ENCODE data around the gene MYLK4.
"Not testable (repeated sequence)": the region's sequence is repeated elsewhere in the genome, so short reads cannot be mapped to it uniquely, and the experiment has no call there.

The MYLK4 gene

DNA sequence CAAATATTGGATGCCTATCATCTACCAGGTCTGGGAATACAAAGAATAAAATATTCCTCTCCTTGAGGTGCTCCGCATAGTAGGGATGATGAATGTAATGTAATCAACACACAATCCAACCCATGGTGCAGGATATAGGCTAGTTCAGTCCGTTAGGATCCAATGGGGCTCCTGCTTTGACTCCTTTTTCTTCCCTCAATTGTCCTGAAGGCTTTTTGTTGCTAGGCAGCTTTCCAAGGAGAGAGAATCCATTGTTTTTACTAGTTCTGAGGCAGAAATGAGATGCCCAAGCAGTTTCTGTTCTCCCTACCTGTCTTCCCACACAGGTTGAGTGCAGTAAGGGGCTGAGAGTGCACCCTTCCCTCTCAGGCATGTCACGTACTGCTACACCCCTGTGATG is 26.5 kb upstream of the MYLK4 start:
- DNase-seq (ENCODE audit: low read depth) = no peak

DNA sequence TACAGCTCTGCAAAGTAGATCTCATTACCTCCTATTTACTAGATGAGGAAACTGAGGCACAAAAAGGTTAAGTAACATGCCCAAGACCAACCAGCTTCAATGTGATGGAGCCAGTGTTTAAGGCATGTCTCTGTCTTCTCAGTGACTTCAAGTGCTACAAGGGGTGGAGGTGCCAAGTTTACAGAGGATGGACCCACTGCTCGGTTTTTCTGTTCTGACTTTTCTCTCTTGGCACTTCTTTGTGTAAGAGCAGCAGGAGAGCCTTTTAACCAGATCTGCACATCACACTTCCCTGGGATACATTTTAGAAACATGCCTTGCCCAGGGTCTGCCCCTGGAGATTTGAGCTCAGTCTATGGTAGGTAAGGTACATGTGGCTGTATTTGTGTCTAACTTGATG is 24.3 kb upstream of the MYLK4 start:
- DNase-seq (ENCODE audit: low read depth) = no peak

DNA sequence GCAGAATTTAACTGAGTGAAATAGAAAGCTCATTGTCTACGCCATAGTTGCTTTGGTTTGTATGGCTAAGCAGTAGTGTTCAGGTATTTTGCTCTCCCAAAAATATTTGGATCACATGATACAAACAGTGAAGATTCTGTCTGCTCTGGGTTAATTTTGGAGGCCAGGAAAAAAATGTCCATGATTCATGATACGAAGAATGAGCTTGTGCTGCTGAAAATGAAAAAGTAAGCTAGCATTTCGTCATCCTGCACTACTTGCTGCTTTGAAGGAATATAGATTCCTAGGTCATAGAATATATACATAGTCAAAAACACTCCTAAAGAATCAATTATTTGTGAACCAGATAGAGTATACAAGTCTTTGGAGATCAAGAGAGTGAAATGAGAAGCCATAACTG is 22.7 kb upstream of the MYLK4 start:
- no peak for DNase-seq (ENCODE audit: low read depth)

DNA sequence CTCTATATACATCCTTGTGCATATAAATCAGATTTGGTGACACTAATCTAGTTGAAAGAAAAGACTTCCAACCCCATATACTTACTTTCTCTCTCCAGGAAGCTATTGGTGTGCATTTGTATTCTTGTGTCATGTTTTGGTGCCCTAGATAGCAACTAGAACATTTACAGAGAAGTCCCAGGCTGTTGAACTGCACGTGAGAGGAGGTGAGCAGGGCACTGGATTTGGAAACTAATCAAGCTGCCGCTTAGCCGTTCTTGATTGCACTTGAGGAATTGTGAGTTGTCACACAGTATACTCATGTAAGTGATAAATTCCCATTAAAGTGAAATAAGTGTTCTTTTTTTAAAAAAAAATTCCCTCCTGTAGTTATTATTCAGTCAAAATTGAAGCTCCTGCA is 22.1 kb upstream of the MYLK4 start:
- DNase-seq (ENCODE audit: low read depth) = no peak

DNA sequence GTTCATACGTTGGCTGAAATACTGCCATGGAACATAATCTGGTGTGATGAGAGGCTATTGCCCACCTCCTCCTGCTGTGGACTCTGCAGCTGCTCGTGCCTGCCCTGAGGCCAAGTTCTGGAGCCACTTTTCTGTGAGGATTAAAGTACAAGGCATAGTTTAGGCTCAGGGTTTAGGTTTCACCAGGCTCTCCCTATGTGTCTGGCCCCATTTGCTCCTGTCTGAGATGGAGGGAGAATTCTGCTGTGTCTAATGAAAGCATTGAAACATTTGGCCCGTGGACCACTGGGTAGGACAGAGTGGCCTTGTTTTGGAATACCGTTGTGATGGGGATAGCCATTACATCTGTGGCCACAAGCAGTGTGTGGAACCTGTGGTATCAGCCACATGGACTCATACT is 20.4 kb upstream of the MYLK4 start:
- no peak for DNase-seq (ENCODE audit: low read depth)

DNA sequence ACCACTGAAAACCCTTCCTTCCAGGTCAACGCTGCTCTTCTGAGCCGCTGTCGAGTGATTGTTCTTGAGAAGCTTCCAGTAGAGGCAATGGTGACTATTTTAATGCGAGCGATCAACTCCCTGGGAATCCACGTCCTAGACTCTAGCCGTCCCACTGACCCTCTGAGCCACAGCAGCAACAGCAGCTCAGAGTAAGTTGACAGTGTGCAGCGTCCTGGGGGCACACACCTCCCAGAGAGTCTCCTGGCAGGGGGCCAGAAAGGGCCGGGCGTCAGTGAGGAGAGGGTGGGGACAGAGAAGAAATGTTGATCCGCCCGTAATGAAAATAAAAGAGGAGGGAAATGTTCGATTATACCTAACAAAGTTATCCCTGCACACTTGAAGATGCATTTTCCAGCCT is 19.4 kb upstream of the MYLK4 start:
- no peak for DNase-seq (ENCODE audit: low read depth)

DNA sequence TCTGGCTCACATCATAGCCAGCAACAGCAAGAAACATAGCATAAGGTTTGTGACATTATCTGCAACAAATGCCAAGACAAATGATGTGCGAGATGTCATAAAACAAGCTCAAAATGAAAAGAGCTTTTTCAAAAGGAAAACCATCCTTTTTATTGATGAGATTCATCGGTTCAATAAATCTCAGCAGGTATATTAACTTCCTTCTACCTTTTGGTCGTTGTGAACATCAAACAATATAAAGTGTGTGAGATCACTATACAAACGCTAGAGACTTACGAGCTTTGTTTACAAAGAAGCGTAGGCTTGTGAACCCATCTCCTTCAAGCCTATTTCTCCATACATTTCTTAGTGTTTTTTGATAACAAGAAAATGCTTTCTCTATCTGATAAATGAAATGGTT is 18.0 kb upstream of the MYLK4 start:
- no peak for DNase-seq (ENCODE audit: low read depth)

DNA sequence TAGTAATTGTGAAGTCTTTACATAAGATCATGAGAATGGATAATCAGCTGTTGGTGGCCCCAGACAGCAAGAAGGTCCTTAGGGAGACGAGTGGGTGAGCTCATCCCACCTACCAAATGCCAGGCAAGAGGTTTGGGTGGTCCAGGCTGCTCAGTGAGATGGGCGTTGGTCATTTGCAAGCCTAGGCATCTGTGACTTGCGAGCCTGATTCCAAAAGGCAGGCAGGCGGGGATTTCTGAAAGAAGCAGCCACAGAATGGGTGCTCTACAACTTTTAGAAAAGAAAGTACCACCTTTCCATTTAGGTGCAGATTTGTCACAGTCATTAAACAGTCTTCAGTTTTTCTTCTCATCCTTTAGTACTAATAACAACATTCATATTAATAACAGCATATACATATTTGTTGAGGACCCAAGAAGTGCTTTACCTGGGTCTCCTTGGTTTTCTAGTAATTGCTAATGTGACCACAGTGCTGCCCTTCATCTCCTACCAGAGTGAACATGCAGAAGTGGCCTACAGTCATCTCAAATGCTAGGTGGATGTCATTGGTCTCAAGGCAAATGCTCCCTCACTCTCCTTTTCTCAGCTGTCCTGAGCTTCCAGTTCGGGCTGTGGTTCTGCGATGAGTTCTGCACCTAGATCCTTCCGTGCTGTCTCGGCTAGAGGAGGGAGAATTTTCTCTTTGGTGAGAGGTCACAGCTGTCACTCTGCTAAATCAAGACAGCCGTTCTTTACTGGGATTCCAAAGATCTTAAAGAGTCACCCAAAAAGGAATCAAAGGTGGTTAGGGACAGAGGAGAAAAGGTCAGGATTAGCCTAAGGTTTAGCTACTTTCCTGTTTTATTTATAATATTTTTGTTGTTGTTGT is 17.2 kb upstream of the MYLK4 start:
- DNase-seq (ENCODE audit: low read depth) = no peak

DNA sequence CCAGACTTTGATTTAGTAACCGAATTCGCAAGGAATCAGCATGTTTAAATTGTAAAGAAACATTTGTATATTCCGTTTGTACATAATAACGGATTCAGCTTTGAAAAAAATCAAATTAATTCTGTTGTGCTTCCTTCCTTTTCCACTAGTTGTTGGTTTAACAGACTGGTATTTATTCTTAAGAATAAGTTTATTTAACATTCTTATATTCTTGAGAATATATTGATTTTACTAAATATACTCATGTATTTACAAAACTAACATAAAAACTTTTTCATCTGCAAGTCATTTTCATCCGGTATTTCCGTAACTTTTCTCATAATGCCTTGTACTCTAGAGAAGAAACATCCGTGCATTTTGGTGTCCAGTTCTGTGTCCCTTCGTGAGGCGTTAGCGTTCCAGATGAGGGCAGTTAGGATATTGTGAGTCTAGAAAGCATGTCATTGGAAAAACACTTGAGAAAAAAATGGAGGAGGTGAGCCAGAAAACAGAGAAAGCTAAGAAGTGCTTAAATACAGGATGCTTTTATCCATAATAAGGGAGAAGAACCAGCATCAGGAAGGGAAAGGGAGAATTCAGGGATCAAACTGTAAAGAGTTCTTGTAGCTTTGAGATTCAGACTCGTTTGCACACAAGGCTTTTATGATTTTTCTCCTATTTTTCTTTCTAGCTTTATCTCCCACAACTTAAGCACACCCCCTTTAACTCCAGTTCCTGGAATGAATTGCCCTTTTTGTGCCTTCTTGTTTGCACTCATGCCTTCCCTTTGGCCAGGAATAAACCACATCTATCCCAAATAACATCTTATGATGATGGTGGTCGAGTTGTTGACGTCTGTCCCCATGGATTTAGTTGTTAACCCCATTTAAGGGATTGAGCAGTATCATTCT is 16.3 kb upstream of the MYLK4 start:
- no peak for DNase-seq (ENCODE audit: low read depth)

DNA sequence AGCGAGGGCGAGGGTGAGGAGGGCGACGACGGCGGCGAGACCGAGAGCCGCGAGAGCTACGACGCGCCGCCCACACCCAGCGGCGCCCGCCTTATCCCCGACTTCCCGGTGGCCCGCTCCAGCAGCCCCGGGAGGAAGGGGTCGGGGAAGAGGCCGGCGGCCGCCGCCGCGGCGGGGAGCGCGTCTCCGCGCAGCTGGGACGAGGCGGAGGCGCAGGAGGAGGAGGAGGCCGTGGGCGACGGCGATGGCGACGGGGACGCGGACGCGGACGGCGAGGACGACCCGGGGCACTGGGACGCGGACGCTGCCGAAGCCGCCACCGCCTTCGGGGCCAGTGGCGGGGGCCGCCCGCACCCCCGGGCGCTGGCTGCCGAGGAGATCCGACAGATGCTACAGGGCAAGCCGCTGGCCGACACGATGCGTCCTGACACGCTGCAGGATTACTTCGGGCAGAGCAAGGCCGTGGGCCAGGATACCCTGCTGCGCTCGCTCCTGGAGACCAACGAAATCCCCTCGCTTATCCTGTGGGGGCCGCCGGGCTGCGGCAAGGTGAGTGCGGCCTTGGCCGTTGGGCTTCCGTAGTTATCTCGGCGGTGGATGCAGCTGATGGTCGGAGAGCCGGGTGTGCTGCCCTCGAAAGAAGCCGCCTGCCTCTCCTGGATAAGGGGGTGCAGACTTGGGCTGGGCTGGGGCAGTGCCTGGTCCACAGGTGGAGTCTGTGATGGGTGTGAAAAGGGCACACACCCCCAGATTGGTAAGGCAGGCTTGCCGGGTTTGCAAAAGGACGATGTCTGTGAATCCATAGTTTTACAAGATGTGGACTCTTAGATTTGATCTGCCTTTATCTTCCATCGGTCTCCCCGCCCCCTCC is 15.4 kb upstream of the MYLK4 start:
- DNase-seq (ENCODE audit: low read depth) = no peak

DNA sequence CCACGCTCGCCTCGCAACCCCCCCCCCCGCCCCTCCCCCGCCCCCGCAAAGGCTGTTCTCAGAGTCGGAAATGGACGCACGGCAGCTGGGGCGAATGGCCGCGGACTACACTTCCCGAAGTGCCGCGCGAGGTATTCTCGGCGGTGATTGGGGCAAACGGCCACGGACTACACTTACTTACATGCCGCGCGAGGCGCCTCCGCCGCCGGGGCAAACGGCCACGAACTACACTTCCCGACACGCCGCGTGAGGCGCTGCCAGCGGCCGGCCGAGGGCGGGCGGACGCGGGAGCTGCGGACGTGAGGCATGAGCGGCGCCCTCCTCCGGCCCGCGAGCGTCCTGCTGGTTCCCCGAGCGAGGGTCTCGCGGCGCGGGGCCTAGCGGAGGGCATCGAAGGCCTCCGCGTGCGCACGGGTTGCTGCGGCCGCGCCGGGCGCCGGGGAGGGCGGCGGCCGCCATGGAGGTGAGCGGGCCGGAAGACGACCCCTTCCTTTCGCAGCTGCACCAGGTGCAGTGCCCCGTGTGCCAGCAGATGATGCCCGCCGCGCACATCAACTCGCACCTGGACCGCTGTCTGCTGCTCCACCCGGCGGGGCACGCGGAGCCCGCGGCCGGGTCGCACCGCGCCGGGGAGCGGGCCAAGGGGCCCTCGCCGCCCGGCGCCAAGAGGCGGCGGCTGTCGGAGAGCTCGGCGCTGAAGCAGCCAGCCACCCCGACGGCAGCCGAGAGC is 14.6 kb upstream of the MYLK4 start, which contains the start of gene WRNIP1:
Gene WRNIP1 (plus strand): TSS at position 228 of the 730 bp plus-strand sequence. CDS start 230 bp downstream, at position 458.
- peak; percentile 84 for DNase-seq (ENCODE audit: low read depth)

DNA sequence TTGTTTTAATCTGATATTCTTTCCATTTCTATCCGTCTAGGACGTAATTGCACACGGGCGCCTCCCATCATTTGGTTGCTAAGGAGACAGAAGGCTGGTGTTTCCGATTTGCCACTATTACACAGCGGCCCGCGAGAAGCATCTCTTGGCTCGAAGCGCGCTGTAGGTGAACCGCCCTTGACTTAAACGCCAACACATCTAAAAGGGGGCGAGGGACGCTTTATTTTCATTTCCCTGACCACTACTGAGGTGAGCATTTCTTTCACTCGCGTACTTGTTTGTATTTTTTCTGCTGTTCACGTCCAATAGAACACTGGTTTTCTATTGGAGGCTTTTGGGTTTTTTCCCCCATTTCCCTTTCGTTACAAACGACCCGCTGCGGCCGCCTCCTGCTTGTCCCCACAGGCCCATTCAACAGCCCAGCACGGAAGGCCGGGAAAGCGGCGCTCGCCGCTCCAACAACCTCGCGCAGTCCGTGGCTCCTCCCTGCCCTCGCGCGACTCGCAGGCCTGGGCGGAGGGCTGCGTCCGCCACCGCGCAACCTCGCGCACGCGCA is 14.0 kb upstream of the MYLK4 start:
- no peak for DNase-seq (ENCODE audit: low read depth)

DNA sequence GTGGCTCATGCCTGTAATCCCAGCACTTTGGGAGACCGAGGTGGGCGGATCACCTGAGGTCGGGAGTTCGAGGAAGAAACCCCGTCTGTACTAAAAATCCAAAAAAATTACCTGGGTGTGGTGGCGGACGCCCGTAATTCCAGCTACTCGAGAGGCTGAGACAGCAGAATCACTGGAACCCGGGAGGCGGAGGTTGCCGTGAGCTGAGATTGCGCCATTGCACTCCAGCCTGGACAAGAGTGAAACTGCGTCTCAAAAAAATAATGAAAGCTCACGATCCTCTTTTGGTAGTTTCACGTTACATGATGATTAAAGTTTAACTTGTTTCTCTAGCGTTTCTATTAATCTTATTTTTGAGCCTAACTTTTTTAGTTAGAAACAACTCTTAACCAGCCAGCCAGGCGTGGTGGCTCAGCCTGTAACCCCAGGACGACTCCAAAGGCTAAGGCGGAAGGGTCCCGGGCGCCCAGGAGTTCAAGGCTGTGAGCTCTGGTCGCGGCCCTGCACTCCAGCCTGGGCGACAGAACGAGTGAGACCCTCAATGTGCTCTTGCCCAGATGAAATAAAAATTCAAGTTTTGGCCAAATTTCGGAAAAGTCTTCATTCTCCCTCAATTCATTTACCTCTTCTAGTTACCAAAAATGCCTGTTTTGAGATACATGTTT is 13.3 kb upstream of the MYLK4 start:
- DNase-seq (ENCODE audit: low read depth) = no peak

DNA sequence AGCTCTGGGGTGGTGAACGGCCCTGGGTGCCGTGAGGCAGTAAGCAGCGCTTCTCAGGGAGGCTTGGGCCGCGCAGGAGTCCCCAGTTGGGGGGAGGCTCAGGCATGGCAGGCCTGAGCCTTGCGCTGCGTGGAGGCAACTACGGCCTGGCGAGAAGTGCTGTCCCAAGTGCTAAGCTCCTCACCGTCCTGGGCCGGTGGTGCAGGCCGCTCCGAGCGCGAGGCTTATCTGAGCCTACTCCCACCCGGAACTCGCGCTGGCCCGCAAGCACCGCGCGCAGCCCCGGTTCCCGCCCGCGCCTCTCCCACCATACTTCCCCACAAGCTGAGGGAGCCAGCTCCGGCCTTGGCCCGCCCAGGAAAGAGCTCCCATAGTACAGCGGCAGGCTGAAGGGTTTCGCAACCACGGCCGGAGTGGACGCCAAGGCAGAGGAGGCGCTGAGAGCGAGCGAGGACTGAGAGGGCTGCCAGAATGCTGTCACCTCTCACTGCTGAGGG is 12.7 kb upstream of the MYLK4 start:
- no peak for DNase-seq (ENCODE audit: low read depth)

DNA sequence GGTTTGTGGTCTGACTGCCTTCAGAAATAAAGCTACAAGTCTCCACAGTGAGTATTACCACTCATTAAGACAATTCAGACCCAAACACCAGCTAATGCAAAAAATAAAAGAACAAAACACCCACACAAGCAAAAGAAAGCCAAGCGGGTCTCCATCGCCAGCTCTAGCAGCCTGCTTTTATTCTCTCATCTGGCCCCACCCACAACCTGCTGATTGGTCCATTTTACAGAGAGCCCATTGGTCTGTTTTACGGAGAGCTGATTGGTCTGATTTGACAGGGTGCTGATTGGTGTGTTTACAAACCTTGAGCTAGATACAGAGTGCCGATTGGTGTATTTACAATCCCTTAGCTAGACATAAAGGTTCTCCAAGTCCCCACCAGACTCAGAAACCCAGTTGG is 12.1 kb upstream of the MYLK4 start:
- DNase-seq (ENCODE audit: low read depth) = not testable (repeated sequence)

DNA sequence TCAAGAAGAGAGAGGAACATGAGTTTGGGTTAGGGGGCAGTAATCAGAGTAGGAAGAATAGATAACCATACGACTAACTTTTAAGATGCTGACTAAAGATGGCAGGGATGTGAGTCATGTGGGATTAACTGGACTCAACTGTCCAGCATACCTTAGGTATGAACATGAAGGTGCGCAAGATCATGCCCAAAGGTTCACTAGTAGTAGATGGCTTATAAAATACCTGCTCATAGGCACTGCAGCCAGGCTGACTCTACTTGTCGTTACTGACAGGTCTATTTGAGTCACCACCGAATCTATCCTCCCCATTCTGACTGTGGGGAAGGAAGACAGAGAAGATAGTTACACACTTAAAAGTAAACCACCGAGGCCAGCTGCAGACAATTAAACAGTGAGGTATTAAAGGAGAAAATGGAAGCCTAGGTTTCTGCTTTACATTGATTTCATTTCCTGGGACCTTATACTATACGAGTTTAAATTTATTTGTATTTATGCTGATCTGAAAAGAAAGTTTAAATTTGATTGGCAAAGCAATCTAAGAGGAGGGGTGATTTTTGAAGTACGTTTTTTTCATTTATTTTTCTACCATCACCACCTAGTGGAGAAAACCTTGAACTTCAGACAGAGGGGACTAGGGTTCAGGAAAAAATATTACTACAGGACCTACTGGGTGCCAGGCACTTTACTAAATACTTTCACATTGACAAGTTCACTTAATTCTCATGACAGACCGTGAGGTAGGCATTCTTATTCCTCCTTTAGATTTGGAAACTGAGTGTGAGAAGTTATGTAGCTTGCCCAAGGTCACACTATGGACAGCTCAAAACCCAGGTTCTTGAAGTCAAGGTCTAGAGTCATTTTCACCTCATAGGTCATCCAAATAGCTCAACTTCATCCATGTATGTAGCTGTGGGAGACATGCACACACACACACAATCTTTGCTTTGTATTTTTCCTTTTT is 10.4 kb upstream of the MYLK4 start:
- no peak for DNase-seq (ENCODE audit: low read depth)

DNA sequence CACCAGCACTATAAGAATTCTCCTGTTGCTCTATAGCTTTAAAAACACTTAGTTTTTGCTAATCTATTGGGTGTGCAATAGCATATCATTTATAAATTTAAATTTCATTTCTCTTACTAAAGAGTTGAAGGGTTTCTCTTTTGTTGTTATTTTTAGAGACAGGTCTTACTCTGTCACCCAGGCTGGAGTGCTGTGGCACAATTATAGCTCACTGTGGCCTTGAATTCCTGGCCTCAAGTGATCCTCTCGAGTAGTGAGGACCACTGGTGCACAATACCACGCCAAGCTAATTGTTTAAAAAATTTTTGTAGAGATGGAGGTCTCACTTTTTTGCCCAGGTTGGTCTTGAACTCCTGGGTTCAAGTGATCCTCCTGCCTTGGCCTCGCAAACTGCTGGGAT is 8.3 kb upstream of the MYLK4 start:
- DNase-seq (ENCODE audit: low read depth) = no peak

DNA sequence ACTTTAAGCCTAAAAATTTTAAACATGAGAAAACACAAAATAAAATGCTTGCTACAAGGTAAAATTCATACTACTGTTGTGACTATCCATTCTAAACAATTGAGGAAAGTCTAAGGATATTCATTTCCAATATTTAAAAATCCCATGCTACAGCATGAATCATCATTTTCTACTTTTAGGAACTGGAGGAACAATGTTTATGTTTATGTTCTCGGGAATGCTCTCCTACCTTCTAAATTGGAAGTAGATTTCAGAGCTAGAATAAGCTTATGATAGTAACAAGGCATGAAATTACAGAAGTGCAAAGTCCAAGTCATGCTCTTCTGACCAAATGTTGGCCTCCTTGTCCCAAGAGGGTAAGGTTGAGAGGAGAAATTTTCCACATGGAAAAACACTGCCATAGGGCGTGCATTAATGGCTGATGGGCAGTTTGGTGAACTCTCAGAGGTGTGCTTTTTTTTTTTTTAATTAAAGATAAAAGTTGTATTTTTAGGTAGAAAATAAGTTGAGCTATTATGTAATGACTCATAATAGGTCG is 6.0 kb upstream of the MYLK4 start:
- DNase-seq (ENCODE audit: low read depth) = no peak

DNA sequence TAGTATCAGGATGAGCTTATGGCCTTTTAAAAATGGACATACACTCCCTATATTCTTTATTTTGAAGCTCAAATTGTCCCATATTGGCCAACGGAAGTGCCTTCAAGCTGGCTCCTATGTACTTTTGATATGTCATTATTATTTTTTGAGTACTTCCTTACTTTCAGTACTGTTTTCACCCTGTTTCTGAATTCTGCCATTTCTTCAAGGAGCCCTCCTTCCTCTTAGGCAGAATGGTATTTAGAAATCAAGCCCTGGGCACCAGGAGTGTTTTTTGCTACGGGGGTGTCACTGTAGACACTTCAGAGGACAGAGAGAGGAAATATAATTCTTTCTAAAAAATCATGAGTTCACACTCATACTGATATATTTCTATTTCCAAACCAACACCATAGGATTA is 5.5 kb upstream of the MYLK4 start:
- DNase-seq (ENCODE audit: low read depth) = no peak

Data from non-pigmented ciliary epithelial cell (primary cell).